HepG2 (cell line): Measurements from ENCODE around the gene SEPTIN11. TPM values are rescaled to one million over a fixed set of nuclear protein-coding genes. Genes with fewer than 3 reads are reported as not detected.

ENCODE experiments used
- FOXA3 ChIP-seq: IDR thresholded peaks from 2 replicates; pipeline ENCODE4 v1.6.1; 2016; ENCODE audit warnings: missing genetic modification reagents, missing compliant biosample characterization
- MLLT10 ChIP-seq: sonication (generic); formaldehyde crosslinking; IDR thresholded peaks from 2 replicates; pipeline ENCODE4 v1.4.0; 2020; ENCODE audit warnings: missing genetic modification reagents
- NAIF1 ChIP-seq: sonication (generic); formaldehyde crosslinking; IDR thresholded peaks from 2 replicates; pipeline ENCODE4 v1.5.0; 2020; ENCODE audit warnings: mild to moderate bottlenecking, missing genetic modification reagents, borderline replicate concordance
- PLRG1 ChIP-seq: fragments of 450-650 bp; conservative IDR thresholded peaks from 2 replicates; pipeline ENCODE4 v1.6.1; 2016
- THAP9 ChIP-seq: sonication (generic); formaldehyde crosslinking; IDR thresholded peaks from 2 replicates; pipeline ENCODE4; 2020; ENCODE audit warnings: missing genetic modification reagents, mild to moderate bottlenecking, borderline replicate concordance
- ZBTB43 ChIP-seq: sonication (generic); formaldehyde crosslinking; conservative IDR thresholded peaks from 2 replicates; pipeline ENCODE4 v1.4.0; 2020; ENCODE audit warnings: missing genetic modification reagents
- ZFY ChIP-seq: sonication (generic); formaldehyde crosslinking; IDR thresholded peaks from 2 replicates; pipeline ENCODE4 v1.4.0; 2020; ENCODE audit warnings: missing genetic modification reagents
- ZNF350 ChIP-seq: sonication (generic); formaldehyde crosslinking; IDR thresholded peaks from 2 replicates; pipeline ENCODE4 v1.4.0; 2020; ENCODE audit warnings: mild to moderate bottlenecking, low read depth, missing genetic modification reagents, borderline replicate concordance
- ZNF446 ChIP-seq: sonication (generic); formaldehyde crosslinking; IDR thresholded peaks from 2 replicates; pipeline ENCODE4 v1.5.0; 2020; ENCODE audit warnings: mild to moderate bottlenecking, missing genetic modification reagents
- ZNF609 ChIP-seq: sonication (generic); formaldehyde crosslinking; IDR thresholded peaks from 2 replicates; pipeline ENCODE4 v1.4.0; 2020; ENCODE audit warnings: mild to moderate bottlenecking, missing genetic modification reagents, borderline replicate concordance
- polyA plus RNA-seq, 8 experiments: library from polyadenylated mRNA; depleted of rRNA in 3 of 8; stranded (reverse) in 7 of 8; unstranded in 1 of 8; fragments of >200 nt; fragmentation: Illumina TruSeq in 4 of 8; extraction: Trizol in 4 of 8; gene quantifications; 2 replicates each; pipeline versions ENCODE4 v1.2.1 to v1.2.3, GENCODE V29; 2011 to 2016; ENCODE audit warnings: low read depth in 4 of 8, missing spikeins in 1 of 8, mixed read lengths in 1 of 8; ENCODE audit not compliant: insufficient read depth in 1 of 8
- total RNA-seq, 5 experiments: library from RNA; depleted of rRNA; stranded (reverse); fragments of >200 nt; fragmentation: Illumina TruSeq; extraction: Trizol; gene quantifications; 2 replicates each; pipeline ENCODE4 v1.2.3, GENCODE V29; 2016; ENCODE audit warnings: low read depth in 1 of 5

The SEPTIN11 gene
- total and polyA plus RNA-seq, 2 of the 13 experiments (the other 11 are each of a cell fraction or from before 2014, with no cell fraction given), result 28.9 to 47.3 TPM

GRCh38 chr4:76965866-76966579, 16.5 kb downstream of the SEPTIN11 start (continued):
- TF ChIP-seq ZNF609 (CRISPR knock-in tag) (no peak), THAP9 (no peak), MLLT10 (no peak), NAIF1 (CRISPR knock-in tag) (no peak), ZNF446 (CRISPR knock-in tag) (no peak), ZFY (CRISPR knock-in tag) (no peak), FOXA3 (CRISPR knock-in tag) (no peak), PLRG1 (no peak), ZNF350 (CRISPR knock-in tag) (no peak), ZBTB43 (CRISPR knock-in tag) (no peak)
- TF ChIP-seq, all 625 proteins: peak for 0
